ENCODE results near the gene ANG.

DNA sequence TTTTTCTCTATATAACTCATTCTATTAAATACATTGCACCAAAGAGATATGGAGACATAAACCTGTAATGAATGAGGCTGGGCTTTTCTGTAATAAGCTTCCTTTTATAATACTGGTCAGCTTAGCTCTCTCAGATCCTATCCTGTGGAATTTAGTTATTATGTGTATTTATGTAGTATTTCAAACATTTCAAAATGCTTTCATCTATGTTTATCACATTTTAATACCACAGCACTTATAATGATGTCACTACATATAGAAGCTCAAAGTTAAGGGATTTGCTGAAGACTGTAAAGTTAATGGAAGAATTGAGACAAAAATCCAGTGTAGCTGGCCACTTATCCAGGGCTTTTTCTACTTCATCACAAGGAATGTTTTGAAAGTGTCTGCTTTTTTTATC lies 11.4 kb downstream of the ANG start:
- TF ChIP-seq ELF4 (IDR thresholded peaks at IDR 0.05) = no peak
- TF ChIP-seq FOXK2 (IDR thresholded peaks at IDR 0.05) = no peak
- no peak for TF ChIP-seq BHLHE40 (IDR thresholded peaks at IDR 0.05; ENCODE audit: borderline replicate concordance)
- TF ChIP-seq ARNT (IDR thresholded peaks at IDR 0.05) = no peak
- no peak for TF ChIP-seq SUZ12 (IDR thresholded peaks at IDR 0.05)
- TF ChIP-seq FOXA1 (IDR thresholded peaks at IDR 0.05) = no peak
- TF ChIP-seq ZNF384 (IDR thresholded peaks at IDR 0.05) = no peak
- TF ChIP-seq SP1 (IDR thresholded peaks at IDR 0.05) = no peak

Data from HEK293T (cell line).